ENCODE data around the gene GCNA. TPM values are rescaled to one million over a fixed set of nuclear protein-coding genes. Genes with fewer than 3 reads are reported as not detected.
"Not testable (repeated sequence)": the region's sequence is repeated elsewhere in the genome, so short reads cannot be mapped to it uniquely, and the experiment has no call there.

GCNA gene
- polyA plus RNA-seq, 3 donors from 2014 or later = 0.63 to 1.8 (median 1.3) TPM

- H3K27me3 Mint-ChIP-seq (ENCODE audit: low read depth in 3 of 3) = peaks cover 0 to 2% (median 0%) of the 10 kb centered on the region in 3 donors
- H3K4me1 Mint-ChIP-seq = peaks cover 69 to 90% of the 10 kb centered on the region in 2 donors
- H3K4me3 Mint-ChIP-seq = peak overlapping the region in 3 of 5 donors; percentile 58 to 97 (median 60)
- peak overlapping the region; percentile 15 to 76 (median 39) for H3K27ac Mint-ChIP-seq
- no peak for DNase-seq
- no peaks in the 10 kb centered on the region for H3K9me3 Mint-ChIP-seq
- H3K36me3 Mint-ChIP-seq = peaks cover 3 to 17% (median 4%) of the 10 kb centered on the region in 3 donors
These were observed 35.4 kb upstream of the GCNA start for GRCh38 chrX:71542825-71543224.

GRCh38 chrX:71543316-71543715 lies 34.9 kb upstream of the GCNA start:
- Mint-ChIP-seq H3K4me1 (peaks cover 67 to 85% of the 10 kb centered on the region in 2 donors), H3K36me3 (peaks cover 3 to 20% (median 4%) of the 10 kb centered on the region in 3 donors), H3K27me3 (ENCODE audit: low read depth in 3 of 3) (peaks cover 0 to 2% (median 0%) of the 10 kb centered on the region in 3 donors), H3K27ac (peak overlapping the region; percentile 15 to 76 (median 47)), H3K4me3 (peak overlapping the region; percentile 9 to 97 (median 40)), H3K9me3 (no peaks in the 10 kb centered on the region)
- no peak for DNase-seq

GRCh38 chrX:71545364-71545763 lies 32.9 kb upstream of the GCNA start:
- Mint-ChIP-seq H3K36me3 (peaks cover 3 to 20% (median 4%) of the 10 kb centered on the region in 3 donors), H3K27ac (peak overlapping the region in 1 of 6 donors; percentile 34), H3K27me3 (ENCODE audit: low read depth in 3 of 3) (peaks cover 0 to 2% (median 0%) of the 10 kb centered on the region in 3 donors), H3K4me1 (peaks cover 48 to 68% of the 10 kb centered on the region in 2 donors), H3K4me3 (no peak overlapping the region), H3K9me3 (no peaks in the 10 kb centered on the region)
- DNase-seq = no peak

GRCh38 chrX:71546879-71547278 lies 31.4 kb upstream of the GCNA start:
- Mint-ChIP-seq H3K9me3 (no peaks in the 10 kb centered on the region), H3K27me3 (ENCODE audit: low read depth in 3 of 3) (peaks cover 0 to 2% (median 0%) of the 10 kb centered on the region in 3 donors), H3K27ac (peak overlapping the region in 1 of 6 donors; percentile 40), H3K4me3 (no peak overlapping the region), H3K4me1 (peaks cover 34 to 59% of the 10 kb centered on the region in 2 donors), H3K36me3 (peaks cover 3 to 20% (median 4%) of the 10 kb centered on the region in 3 donors)
- DNase-seq = no peak

GRCh38 chrX:71547339-71547738 lies 30.9 kb upstream of the GCNA start:
- Mint-ChIP-seq H3K4me1 (peaks cover 30 to 55% of the 10 kb centered on the region in 2 donors), H3K4me3 (no peak overlapping the region), H3K27me3 (ENCODE audit: low read depth in 3 of 3) (peaks cover 0 to 2% (median 0%) of the 10 kb centered on the region in 3 donors), H3K27ac (no peak overlapping the region), H3K36me3 (peaks cover 3 to 20% (median 4%) of the 10 kb centered on the region in 3 donors), H3K9me3 (no peaks in the 10 kb centered on the region)
- DNase-seq = no peak

GRCh38 chrX:71549986-71550385 lies 28.3 kb upstream of the GCNA start:
- H3K27me3 Mint-ChIP-seq (ENCODE audit: low read depth in 3 of 3) = peaks cover 0 to 3% (median 0%) of the 10 kb centered on the region in 3 donors
- no peaks in the 10 kb centered on the region for H3K9me3 Mint-ChIP-seq
- peaks cover 3 to 21% (median 4%) of the 10 kb centered on the region in 3 donors for H3K36me3 Mint-ChIP-seq
- peak overlapping the region in 1 of 6 donors; percentile 12 for H3K27ac Mint-ChIP-seq
- no peak for DNase-seq
- peaks cover 7 to 28% of the 10 kb centered on the region in 2 donors for H3K4me1 Mint-ChIP-seq
- no peak overlapping the region for H3K4me3 Mint-ChIP-seq

GRCh38 chrX:71550578-71550977 lies 27.7 kb upstream of the GCNA start:
- peak overlapping the region in 1 of 6 donors; percentile 12 for H3K27ac Mint-ChIP-seq
- no peaks in the 10 kb centered on the region for H3K9me3 Mint-ChIP-seq
- H3K4me1 Mint-ChIP-seq = peaks cover 8 to 22% of the 10 kb centered on the region in 2 donors

GRCh38 chrX:71556036-71556435 lies 22.2 kb upstream of the GCNA start:
- Mint-ChIP-seq H3K4me3 (no peak overlapping the region), H3K4me1 (peaks cover 0 to 3% of the 10 kb centered on the region in 2 donors), H3K36me3 (peaks cover 0 to 19% (median 0%) of the 10 kb centered on the region in 3 donors), H3K27ac (peak overlapping the region in 3 of 6 donors; percentile 2 to 58 (median 7)), H3K27me3 (ENCODE audit: low read depth in 3 of 3) (peaks cover 2 to 4% (median 3%) of the 10 kb centered on the region in 3 donors), H3K9me3 (no peaks in the 10 kb centered on the region)
- no peak for DNase-seq

More at GRCh38 chrX:71550578-71550977, 27.7 kb upstream of the GCNA start:
- Mint-ChIP-seq H3K36me3 (peaks cover 3 to 22% (median 4%) of the 10 kb centered on the region in 3 donors), H3K27me3 (ENCODE audit: low read depth in 3 of 3) (peaks cover 0 to 3% (median 0%) of the 10 kb centered on the region in 3 donors), H3K4me3 (no peak overlapping the region)
- no peak for DNase-seq

- no peak overlapping the region for H3K4me3 Mint-ChIP-seq
- no peak for DNase-seq
- H3K27ac Mint-ChIP-seq = no peak overlapping the region
- H3K36me3 Mint-ChIP-seq = peaks cover 5 to 19% (median 7%) of the 10 kb centered on the region in 3 donors
- H3K27me3 Mint-ChIP-seq (ENCODE audit: low read depth in 3 of 3) = peaks cover 0 to 4% (median 4%) of the 10 kb centered on the region in 3 donors
- H3K4me1 Mint-ChIP-seq = peaks cover 0 to 3% of the 10 kb centered on the region in 2 donors
- no peaks in the 10 kb centered on the region for H3K9me3 Mint-ChIP-seq
These were observed 19.3 kb upstream of the GCNA start for GRCh38 chrX:71558920-71559319.

- not testable (repeated sequence) for H3K27ac Mint-ChIP-seq
These were observed 18.5 kb upstream of the GCNA start for GRCh38 chrX:71559773-71560172.

GRCh38 chrX:71563921-71564320 lies 14.3 kb upstream of the GCNA start:
- peaks cover 1 to 10% of the 10 kb centered on the region in 2 donors for H3K4me1 Mint-ChIP-seq
- peaks cover 0 to 9% (median 2%) of the 10 kb centered on the region in 3 donors for H3K27me3 Mint-ChIP-seq (ENCODE audit: low read depth in 3 of 3)
- no peak for DNase-seq
- H3K4me3 Mint-ChIP-seq = no peak overlapping the region
- peak overlapping the region in 1 of 6 donors; percentile 15 for H3K27ac Mint-ChIP-seq
- peaks cover 7 to 26% (median 9%) of the 10 kb centered on the region in 3 donors for H3K36me3 Mint-ChIP-seq
- H3K9me3 Mint-ChIP-seq = no peaks in the 10 kb centered on the region

More at GRCh38 chrX:71559773-71560172, 18.5 kb upstream of the GCNA start:
- H3K9me3 Mint-ChIP-seq; DNase-seq; H3K4me3 Mint-ChIP-seq; H3K27me3 Mint-ChIP-seq (ENCODE audit: low read depth in 3 of 3); H3K4me1 Mint-ChIP-seq: not testable (repeated sequence)
- H3K36me3 Mint-ChIP-seq = peaks cover 7 to 25% (median 9%) of the 10 kb centered on the region in 3 donors

GRCh38 chrX:71565474-71566041 lies 12.7 kb upstream of the GCNA start:
- H3K27ac Mint-ChIP-seq = no peak overlapping the region

GRCh38 chrX:71571390-71571789 lies 6.8 kb upstream of the GCNA start:
- H3K27ac Mint-ChIP-seq = not testable (repeated sequence)
- H3K27me3 Mint-ChIP-seq (ENCODE audit: low read depth in 3 of 3) = peaks cover 0 to 11% (median 7%) of the 10 kb centered on the region in 3 donors

More at GRCh38 chrX:71565474-71566041, 12.7 kb upstream of the GCNA start:
- H3K4me1 Mint-ChIP-seq = peaks cover 1 to 10% of the 10 kb centered on the region in 2 donors
- H3K9me3 Mint-ChIP-seq = no peaks in the 10 kb centered on the region
- H3K4me3 Mint-ChIP-seq = no peak overlapping the region
- no peak for DNase-seq
- H3K36me3 Mint-ChIP-seq = peaks cover 7 to 22% (median 12%) of the 10 kb centered on the region in 3 donors
- peaks cover 0 to 5% (median 2%) of the 10 kb centered on the region in 3 donors for H3K27me3 Mint-ChIP-seq (ENCODE audit: low read depth in 3 of 3)

GRCh38 chrX:71573590-71573989 lies 4.6 kb upstream of the GCNA start:
- H3K27ac Mint-ChIP-seq = peak overlapping the region in 2 of 6 donors; percentile 6 to 20
- no peak overlapping the region for H3K4me3 Mint-ChIP-seq
- no peaks in the 10 kb centered on the region for H3K9me3 Mint-ChIP-seq
- peaks cover 3 to 24% (median 6%) of the 10 kb centered on the region in 3 donors for H3K36me3 Mint-ChIP-seq
- peaks cover 1 to 4% of the 10 kb centered on the region in 2 donors for H3K4me1 Mint-ChIP-seq
- peaks cover 0 to 14% (median 2%) of the 10 kb centered on the region in 3 donors for H3K27me3 Mint-ChIP-seq (ENCODE audit: low read depth in 3 of 3)
- no peak for DNase-seq

More at GRCh38 chrX:71571390-71571789, 6.8 kb upstream of the GCNA start:
- not testable (repeated sequence) for DNase-seq, H3K4me1 Mint-ChIP-seq, H3K4me3 Mint-ChIP-seq, H3K9me3 Mint-ChIP-seq
- H3K36me3 Mint-ChIP-seq = peaks cover 0 to 21% (median 6%) of the 10 kb centered on the region in 3 donors

All from immature natural killer cell (primary cell).